Left lung (tissue), 10 donors: ENCODE results near the gene PHLPP1. TPM values are rescaled to one million over a fixed set of nuclear protein-coding genes. Genes with fewer than 3 reads are reported as not detected.

ENCODE experiments used
- ATAC-seq: fragments of 200-7000 bp; cut with Tn5 transposase; one replicate; pipeline ENCODE4 v1.9.1; 2020; ENCODE audit warnings: moderate library complexity
- DNase-seq, 4 donors: peaks; one replicate each; pipeline ENCODE4 v3.0.0-alpha.2; 2013 to 2020
- H3K27ac ChIP-seq, 2 donors: fragments of 200-600 bp; sonication (generic) in 1 of 2; one replicate each; pipeline versions ENCODE4 v1.5.0 to v1.8.0; 2020 to 2021
- H3K27me3 ChIP-seq, 2 donors: fragments of 200-600 bp; sonication (generic) in 1 of 2; one replicate each; pipeline versions ENCODE4 v1.5.0 to v1.8.0; 2020 to 2021
- H3K36me3 ChIP-seq, 2 donors: fragments of 200-600 bp; sonication (generic) in 1 of 2; one replicate each; pipeline versions ENCODE4 v1.5.0 to v1.8.0; 2020 to 2021
- H3K4me1 ChIP-seq, 2 donors: fragments of 200-600 bp; one replicate each; pipeline ENCODE4 v1.8.0; 2021
- H3K4me3 ChIP-seq, 2 donors: fragments of 200-600 bp; sonication (generic) in 1 of 2; one replicate each; pipeline versions ENCODE4 v1.5.0 to v1.8.0; 2020 to 2021; ENCODE audit warnings: mild to moderate bottlenecking in 1 of 2
- H3K9me3 ChIP-seq, 2 donors: fragments of 200-600 bp; sonication (generic) in 1 of 2; one replicate each; pipeline versions ENCODE4 v1.5.0 to v1.8.0; 2020 to 2021
- CTCF ChIP-seq, 2 donors: fragments of 200-600 bp; sonication (generic) in 1 of 2; IDR thresholded peaks; one replicate each; pipeline versions ENCODE4 v1.5.0 to v1.8.0; 2021; ENCODE audit warnings: antibody characterized with exemption in 2 of 2
- intact Hi-C, 2 donors: fragments of 100-400 bp; cut with DNase I; formaldehyde crosslinking; loops; one replicate each; pipeline versions ENCODE4 v1.11.2 to v1.14.2; 2022
- polyA plus RNA-seq, 6 donors: library from polyadenylated mRNA; unstranded; fragments of 120-200 nt; gene quantifications; one replicate each; pipeline ENCODE4 v1.2.1, GENCODE V29; 2013; ENCODE audit not compliant: insufficient read length in 6 of 6
- total RNA-seq, 2 donors: library from RNA; stranded (reverse); fragmentation: NEBNext Ultra II Directional; extraction: Animal tissue kit (Norgen Biotek cat#: 25700); gene quantifications; one replicate each; pipeline ENCODE4 v1.2.1, GENCODE V29; 2021
- donor health status: DM: no; HTN: yes; CAD: no.
- donor health status: DM: no; HTN: no; CAD: no.

Gene PHLPP1
- total and polyA plus RNA-seq, 8 donors: 7.0 to 13.1 (median 11.0) TPM

DNA sequence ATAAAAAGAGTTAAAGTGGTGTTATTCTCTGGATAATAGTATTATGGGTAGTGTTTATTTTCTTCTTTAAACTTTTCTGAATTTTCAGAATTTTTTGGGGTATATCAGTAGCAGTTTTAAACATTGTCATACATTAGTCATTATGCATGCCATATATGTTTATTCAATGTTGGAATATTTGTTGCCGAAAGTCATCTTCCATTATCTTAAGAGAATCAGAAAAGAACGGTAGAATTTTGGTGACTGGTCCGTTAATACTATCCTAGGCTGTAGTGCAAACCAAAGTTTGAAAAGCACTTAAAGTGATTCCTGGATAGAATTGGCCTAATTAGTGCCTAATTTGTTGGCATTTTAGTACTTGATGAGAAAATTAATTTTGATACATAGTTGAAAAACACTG lies 244.1 kb downstream of the PHLPP1 start:
- peaks cover 0 to 14% of the 10 kb centered on the region in 2 donors for H3K36me3 ChIP-seq
- no peak for TF ChIP-seq CTCF (IDR thresholded peaks at IDR 0.05)
- no peak overlapping the region for H3K4me3 ChIP-seq
- DNase-seq: no peak
- peaks cover 0 to 2% of the 10 kb centered on the region in 2 donors for H3K4me1 ChIP-seq
- intact Hi-C loops: loop anchor here in 1 of 2 donors (5.0 kb wide), 1 partner anchor 247 kb away; no protein-coding TSS in a partner anchor
- no peak overlapping the region for H3K27ac ChIP-seq
- no peak for ATAC-seq
- H3K27me3 ChIP-seq: no peaks in the 10 kb centered on the region
- no peaks in the 10 kb centered on the region for H3K9me3 ChIP-seq

DNA sequence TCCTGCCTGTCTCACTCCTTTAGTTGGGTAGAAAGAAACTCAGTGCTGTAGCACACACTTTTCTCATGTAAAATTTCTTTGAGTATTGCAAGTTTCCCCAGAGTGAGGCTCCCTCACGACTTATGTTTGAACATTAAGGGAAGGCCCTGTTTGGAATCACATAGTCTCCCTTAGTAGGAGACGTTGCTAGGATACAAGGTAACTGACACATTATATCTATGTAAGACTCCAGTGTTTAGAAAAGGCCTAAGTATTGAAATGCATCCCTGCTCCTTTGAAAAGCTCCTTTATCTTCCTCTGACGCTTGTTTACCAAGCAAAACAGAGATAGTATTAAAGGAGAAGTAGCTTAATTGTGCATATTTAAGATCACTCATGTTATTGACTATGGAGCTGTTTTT lies 248.2 kb downstream of the PHLPP1 start:
- TF ChIP-seq CTCF (IDR thresholded peaks at IDR 0.05): no peak
- Histone ChIP-seq H3K9me3 (no peaks in the 10 kb centered on the region), H3K4me1 (no peaks in the 10 kb centered on the region), H3K4me3 (no peak overlapping the region), H3K27me3 (no peaks in the 10 kb centered on the region), H3K27ac (no peak overlapping the region), H3K36me3 (peaks cover 0 to 23% of the 10 kb centered on the region in 2 donors)
- no peak for DNase-seq
- ATAC-seq: no peak
- intact Hi-C loops: no loop called here

DNA sequence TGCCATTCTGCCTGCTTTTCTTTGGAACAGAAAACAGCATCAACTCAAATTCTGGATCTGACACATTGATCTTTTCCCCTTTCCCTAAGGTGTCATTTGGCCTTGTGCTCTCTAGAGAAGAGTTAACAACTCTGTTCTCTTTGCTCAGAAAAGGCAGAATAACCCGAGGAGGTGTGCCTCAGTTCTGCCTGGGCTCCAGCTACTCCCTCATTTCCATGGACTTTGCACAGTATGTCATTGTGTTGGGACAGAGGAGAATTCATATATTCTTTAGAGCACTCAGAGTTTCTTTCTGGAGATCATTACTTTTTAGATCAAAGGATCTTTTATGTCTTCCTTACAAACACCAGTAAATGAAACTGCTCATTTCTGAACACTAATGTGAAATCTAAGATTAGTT lies 249.1 kb downstream of the PHLPP1 start:
- ATAC-seq (no peak), DNase-seq (no peak)
- H3K4me3 ChIP-seq: no peak overlapping the region
- no peaks in the 10 kb centered on the region for H3K27me3 ChIP-seq
- H3K36me3 ChIP-seq: peaks cover 0 to 23% of the 10 kb centered on the region in 2 donors
- no peaks in the 10 kb centered on the region for H3K9me3 ChIP-seq
- intact Hi-C loops: no loop called here
- H3K27ac ChIP-seq: no peak overlapping the region
- no peaks in the 10 kb centered on the region for H3K4me1 ChIP-seq
- TF ChIP-seq CTCF (IDR thresholded peaks at IDR 0.05): no peak

GRCh38 chr18:62967089-62967488 lies 251.7 kb downstream of the PHLPP1 start:
- Histone ChIP-seq H3K27ac (no peak overlapping the region), H3K9me3 (no peaks in the 10 kb centered on the region), H3K4me1 (no peaks in the 10 kb centered on the region), H3K27me3 (no peaks in the 10 kb centered on the region), H3K4me3 (no peak overlapping the region), H3K36me3 (peaks cover 0 to 28% of the 10 kb centered on the region in 2 donors)
- DNase-seq: no peak
- no peak for TF ChIP-seq CTCF (IDR thresholded peaks at IDR 0.05)
- ATAC-seq: no peak
- intact Hi-C loops: no loop called here

DNA sequence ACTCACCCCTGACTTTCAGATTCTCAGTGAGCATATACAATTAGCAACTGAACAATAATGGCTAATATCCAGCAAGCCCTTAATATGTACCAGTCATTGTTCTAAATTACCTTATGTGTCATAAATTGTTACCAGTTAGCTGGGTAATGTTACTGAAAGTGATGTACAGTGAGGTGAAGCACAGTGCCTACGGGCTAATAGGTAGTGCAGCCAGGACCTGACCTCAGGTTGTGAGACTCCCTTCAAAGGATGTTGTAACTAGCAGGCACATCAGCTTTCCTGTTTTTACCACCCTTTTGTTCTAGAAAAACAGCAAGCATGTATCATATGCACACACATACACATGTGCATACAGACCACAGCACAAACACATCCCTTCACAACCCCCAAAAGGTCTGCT lies 258.3 kb downstream of the PHLPP1 start:
- Histone ChIP-seq H3K4me1 (peaks cover 0 to 6% of the 10 kb centered on the region in 2 donors), H3K27ac (no peak overlapping the region), H3K27me3 (no peaks in the 10 kb centered on the region), H3K36me3 (peaks cover 0 to 25% of the 10 kb centered on the region in 2 donors), H3K4me3 (no peak overlapping the region), H3K9me3 (no peaks in the 10 kb centered on the region)
- no peak for TF ChIP-seq CTCF (IDR thresholded peaks at IDR 0.05)
- ATAC-seq (no peak), DNase-seq (no peak)
- intact Hi-C loops: no loop called here
